ENCODE measurements around the gene GNA12.

GNA12 gene

GRCh38 chr7:2787251-2787951 lies 56.7 kb downstream of the GNA12 start:
- H3K27ac ChIP-seq, result no peak overlapping the region
- no peak for DNase-seq (ENCODE audit: low read depth, low spot score)

GRCh38 chr7:2786607-2787116 lies 57.4 kb downstream of the GNA12 start:
- no peak overlapping the region for H3K27ac ChIP-seq
- DNase-seq (ENCODE audit: low read depth, low spot score), result no peak

- no peak overlapping the region for H3K27ac ChIP-seq
- no peak for DNase-seq (ENCODE audit: low read depth, low spot score)
Measured at GRCh38 chr7:2785071-2785500, 59.0 kb downstream of the GNA12 start.

GRCh38 chr7:2782565-2782964 lies 61.5 kb downstream of the GNA12 start:
- DNase-seq (ENCODE audit: low read depth, low spot score), result no peak
- no peak overlapping the region for H3K27ac ChIP-seq

- DNase-seq (ENCODE audit: low read depth, low spot score), result no peak
- no peak overlapping the region for H3K27ac ChIP-seq
Measured at GRCh38 chr7:2782121-2782520, 62.0 kb downstream of the GNA12 start.

- H3K27ac ChIP-seq, result no peak overlapping the region
- no peak for DNase-seq (ENCODE audit: low read depth, low spot score)
Measured at GRCh38 chr7:2781636-2782035, 62.5 kb downstream of the GNA12 start.

GRCh38 chr7:2779051-2779450 lies 65.1 kb downstream of the GNA12 start:
- no peak for DNase-seq (ENCODE audit: low read depth, low spot score)
- no peak overlapping the region for H3K27ac ChIP-seq

- DNase-seq (ENCODE audit: low read depth, low spot score), result no peak
- H3K27ac ChIP-seq, result no peak overlapping the region
Measured at GRCh38 chr7:2777898-2778535, 66.1 kb downstream of the GNA12 start.

- H3K27ac ChIP-seq, result no peak overlapping the region
- DNase-seq (ENCODE audit: low read depth, low spot score), result no peak
Measured at GRCh38 chr7:2776401-2776800, 67.7 kb downstream of the GNA12 start.

GRCh38 chr7:2775785-2776184 lies 68.3 kb downstream of the GNA12 start:
- no peak overlapping the region for H3K27ac ChIP-seq
- no peak for DNase-seq (ENCODE audit: low read depth, low spot score)

GRCh38 chr7:2775376-2775775 lies 68.7 kb downstream of the GNA12 start:
- H3K27ac ChIP-seq, result no peak overlapping the region
- DNase-seq (ENCODE audit: low read depth, low spot score), result no peak

- H3K27ac ChIP-seq, result no peak overlapping the region
- DNase-seq (ENCODE audit: low read depth, low spot score), result no peak
Measured at GRCh38 chr7:2774935-2775334, 69.2 kb downstream of the GNA12 start.

- no peak overlapping the region for H3K27ac ChIP-seq
- DNase-seq (ENCODE audit: low read depth, low spot score), result no peak
Measured at GRCh38 chr7:2774280-2774679, 69.8 kb downstream of the GNA12 start.

GRCh38 chr7:2773608-2774007 lies 70.5 kb downstream of the GNA12 start:
- H3K27ac ChIP-seq, result no peak overlapping the region
- no peak for DNase-seq (ENCODE audit: low read depth, low spot score)

GRCh38 chr7:2771274-2771731 lies 72.8 kb downstream of the GNA12 start:
- H3K27ac ChIP-seq, result no peak overlapping the region
- no peak for DNase-seq (ENCODE audit: low read depth, low spot score)

- no peak for DNase-seq (ENCODE audit: low read depth, low spot score)
- H3K27ac ChIP-seq, result no peak overlapping the region
Measured at GRCh38 chr7:2764621-2765020, 79.5 kb downstream of the GNA12 start.

GRCh38 chr7:2763597-2763996 lies 80.5 kb downstream of the GNA12 start:
- no peak overlapping the region for H3K27ac ChIP-seq
- DNase-seq (ENCODE audit: low read depth, low spot score), result no peak

GRCh38 chr7:2761801-2762497 lies 82.2 kb downstream of the GNA12 start:
- H3K27ac ChIP-seq, result no peak overlapping the region
- DNase-seq (ENCODE audit: low read depth, low spot score), result no peak

- H3K27ac ChIP-seq, result no peak overlapping the region
- no peak for DNase-seq (ENCODE audit: low read depth, low spot score)
Measured at GRCh38 chr7:2761131-2761624, 82.9 kb downstream of the GNA12 start.

- DNase-seq (ENCODE audit: low read depth, low spot score), result no peak
Measured at GRCh38 chr7:2760098-2760889, 83.8 kb downstream of the GNA12 start.

More at GRCh38 chr7:2760098-2760889, 83.8 kb downstream of the GNA12 start:
- H3K27ac ChIP-seq, result no peak overlapping the region
